Panc1 (cell line): Measurements from ENCODE around the gene SLC6A20.

Experiments
- CTCF ChIP-seq: fragments of 450-650 bp; IDR thresholded peaks from 2 replicates; pipeline ENCODE4 v1.5.1; 2017; ENCODE audit warnings: mild to moderate bottlenecking
- POLR2AphosphoS5 ChIP-seq: IDR thresholded peaks from 2 replicates; pipeline ENCODE4 v1.6.1; 2012; ENCODE audit warnings: mild to moderate bottlenecking, low read depth, low read length, moderate library complexity
- REST ChIP-seq, 2 experiments: IDR thresholded peaks; 2 replicates each; pipeline ENCODE4 v1.6.1; 2011 to 2012; ENCODE audit warnings: low read depth in 2 of 2, control low read depth in 1 of 2, low read length in 1 of 2, mild to moderate bottlenecking in 1 of 2, moderate library complexity in 1 of 2; ENCODE audit not compliant: insufficient read depth in 1 of 2
- SIN3A ChIP-seq: IDR thresholded peaks from 2 replicates; pipeline ENCODE4 v1.6.1; 2012; ENCODE audit warnings: low read depth, mild to moderate bottlenecking, low read length, moderate library complexity, borderline replicate concordance; ENCODE audit not compliant: insufficient read depth
- TCF7L2 ChIP-seq: IDR thresholded peaks from 2 replicates; pipeline ENCODE4 v1.6.1; 2011; ENCODE audit warnings: mild to moderate bottlenecking, low read depth, low read length, inconsistent platforms

GRCh38 chr3:45719655-45720487, 76.5 kb downstream of the SLC6A20 start:
- TF ChIP-seq POLR2AphosphoS5 = no peak
- TF ChIP-seq CTCF = no peak
- TF ChIP-seq SIN3A = no peak
- no peak for TF ChIP-seq REST (IDR thresholded peaks at IDR 0.05; ENCODE audit: insufficient read depth in 1 of 2, low read depth in 2 of 2, low read length in 1 of 2)
- no peak for TF ChIP-seq TCF7L2
